SK-N-SH treated with all-trans-retinoic acid at 6 μM for 48 hours (cell line): Measurements from ENCODE around the gene TTC28.

Experiments used
- ATAC-seq: fragments of 200-7000 bp; cut with Tn5 transposase; 3 replicates; pipeline ENCODE4 v1.9.1; 2020; ENCODE audit warnings: mild to moderate bottlenecking, moderate library complexity
- ARNTL ChIP-seq: fragments of 450-650 bp; formaldehyde crosslinking; IDR thresholded peaks from 2 replicates; pipeline ENCODE4 v1.5.0; 2020; ENCODE audit warnings: low read depth, mild to moderate bottlenecking, moderate library complexity, borderline replicate concordance
- BACH2 ChIP-seq: fragments of 250-450 bp; sonication (Bioruptor Pico); IDR thresholded peaks from 2 replicates; pipeline ENCODE4 v1.9.0; 2021; ENCODE audit warnings: mild to moderate bottlenecking, borderline replicate concordance
- CREB5 ChIP-seq: fragments of 250-450 bp; sonication (Bioruptor Pico); IDR thresholded peaks from 2 replicates; pipeline ENCODE4 v1.5.1; 2020; ENCODE audit warnings: low read depth, mild to moderate bottlenecking, moderate library complexity
- CSDC2 ChIP-seq: fragments of 250-450 bp; sonication (Bioruptor Pico); IDR thresholded peaks from 2 replicates; pipeline ENCODE4 v1.5.0; 2020; ENCODE audit warnings: mild to moderate bottlenecking, moderate library complexity
- CSRNP3 ChIP-seq: fragments of 250-450 bp; sonication (Bioruptor Pico); IDR thresholded peaks from 2 replicates; pipeline ENCODE4 v1.5.1; 2021; ENCODE audit warnings: mild to moderate bottlenecking, moderate library complexity
- ESRRG ChIP-seq: fragments of 250-450 bp; sonication (Bioruptor Pico); IDR thresholded peaks from 2 replicates; pipeline ENCODE4 v1.6.1; 2021; ENCODE audit warnings: mild to moderate bottlenecking
- GLIS3 ChIP-seq: fragments of 250-450 bp; sonication (Bioruptor Pico); IDR thresholded peaks from 2 replicates; pipeline ENCODE4 v1.5.0; 2020; ENCODE audit warnings: mild to moderate bottlenecking, moderate library complexity
- ISL1 ChIP-seq: fragments of 250-450 bp; sonication (Bioruptor Pico); IDR thresholded peaks from 2 replicates; pipeline ENCODE4 v2.1.2; 2022; ENCODE audit warnings: mild to moderate bottlenecking, moderate library complexity
- OSR1 ChIP-seq: fragments of 250-450 bp; sonication (Bioruptor Pico); IDR thresholded peaks from 2 replicates; pipeline ENCODE4 v1.8.0; 2022; ENCODE audit warnings: moderate library complexity, mild to moderate bottlenecking, inconsistent platforms
- PATZ1 ChIP-seq: fragments of 250-450 bp; sonication (Bioruptor Pico); IDR thresholded peaks from 2 replicates; pipeline ENCODE4 v1.8.0; 2020; ENCODE audit warnings: mild to moderate bottlenecking, moderate library complexity, borderline replicate concordance
- PPARA ChIP-seq: fragments of 250-450 bp; sonication (Bioruptor Pico); IDR thresholded peaks from 2 replicates; pipeline ENCODE4 v1.5.0; 2020; ENCODE audit warnings: mild to moderate bottlenecking, borderline replicate concordance
- RARB ChIP-seq: fragments of 250-450 bp; sonication (Bioruptor Pico); IDR thresholded peaks from 2 replicates; pipeline ENCODE4 v1.8.0; 2021; ENCODE audit warnings: mild to moderate bottlenecking, moderate library complexity
- SNAI2 ChIP-seq: fragments of 250-450 bp; sonication (Bioruptor Pico); IDR thresholded peaks from 2 replicates; pipeline ENCODE4 v1.5.0; 2020; ENCODE audit warnings: mild to moderate bottlenecking, moderate library complexity
- TCF4 ChIP-seq: fragments of 250-450 bp; sonication (Bioruptor Pico); IDR thresholded peaks from 2 replicates; pipeline ENCODE4 v1.8.0; 2021; ENCODE audit warnings: mild to moderate bottlenecking, moderate library complexity, borderline replicate concordance
- TSHZ2 ChIP-seq: fragments of 250-450 bp; sonication (Bioruptor Pico); IDR thresholded peaks from 2 replicates; pipeline ENCODE4 v1.5.0; 2020; ENCODE audit warnings: mild to moderate bottlenecking, moderate library complexity
- ZC3H10 ChIP-seq: fragments of 250-450 bp; sonication (Bioruptor Pico); IDR thresholded peaks from 2 replicates; pipeline ENCODE4 v1.5.1; 2021; ENCODE audit warnings: mild to moderate bottlenecking, moderate library complexity
- ZFP3 ChIP-seq: fragments of 250-450 bp; sonication (Bioruptor Pico); IDR thresholded peaks from 2 replicates; pipeline ENCODE4 v1.5.0; 2020; ENCODE audit warnings: mild to moderate bottlenecking, moderate library complexity
- ZFP30 ChIP-seq: fragments of 450-650 bp; formaldehyde crosslinking; IDR thresholded peaks from 2 replicates; pipeline ENCODE4 v1.5.0; 2022; ENCODE audit warnings: mild to moderate bottlenecking, moderate library complexity
- ZNF565 ChIP-seq: fragments of 450-650 bp; formaldehyde crosslinking; conservative IDR thresholded peaks from 2 replicates; pipeline ENCODE4 v1.5.0; 2020; ENCODE audit warnings: low read depth, mild to moderate bottlenecking, moderate library complexity
- ZNF70 ChIP-seq: fragments of 450-650 bp; formaldehyde crosslinking; IDR thresholded peaks from 2 replicates; pipeline ENCODE4 v1.5.0; 2020; ENCODE audit warnings: mild to moderate bottlenecking, moderate library complexity
- ZNF8 ChIP-seq: fragments of 450-650 bp; formaldehyde crosslinking; IDR thresholded peaks from 2 replicates; pipeline ENCODE4 v1.5.0; 2020; ENCODE audit warnings: mild to moderate bottlenecking, moderate library complexity

Gene TTC28

GRCh38 chr22:28002181-28002700 lies 677.4 kb downstream of the TTC28 start:
- no peak for ATAC-seq
- no peak for TF ChIP-seq TCF4 (CRISPR knock-in tag)

GRCh38 chr22:28001171-28001835 lies 678.3 kb downstream of the TTC28 start:
- ATAC-seq = no peak
- TF ChIP-seq RARB (no peak), OSR1 (CRISPR knock-in tag) (no peak), PATZ1 (no peak), ISL1 (no peak), PPARA (CRISPR knock-in tag) (no peak), ZC3H10 (CRISPR knock-in tag) (no peak), ZFP30 (CRISPR knock-in tag) (no peak), SNAI2 (CRISPR knock-in tag) (no peak), CREB5 (no peak), ZNF8 (CRISPR knock-in tag) (no peak), TSHZ2 (CRISPR knock-in tag) (no peak), ZFP3 (no peak), CSDC2 (CRISPR knock-in tag) (no peak), ZNF70 (CRISPR knock-in tag) (no peak), GLIS3 (no peak), CSRNP3 (no peak), ARNTL (CRISPR knock-in tag) (no peak), ZNF565 (CRISPR knock-in tag) (no peak), BACH2 (CRISPR knock-in tag) (no peak), TCF4 (CRISPR knock-in tag) (no peak)

- no peak for ATAC-seq
- TF ChIP-seq OSR1 (CRISPR knock-in tag) (no peak), ESRRG (CRISPR knock-in tag) (no peak), ARNTL (CRISPR knock-in tag) (no peak), TCF4 (CRISPR knock-in tag) (no peak), ZNF70 (CRISPR knock-in tag) (no peak), RARB (no peak), ZC3H10 (CRISPR knock-in tag) (no peak), GLIS3 (no peak), ZFP30 (CRISPR knock-in tag) (no peak), ISL1 (no peak), ZNF565 (CRISPR knock-in tag) (no peak), ZNF8 (CRISPR knock-in tag) (no peak), PATZ1 (no peak)
Measured at GRCh38 chr22:28000361-28000760, 679.3 kb downstream of the TTC28 start.
